ENCODE data around the gene STARD7.
A peak's percentile ranks its signal among the peaks of the same experiment; 100 is the strongest.

STARD7 gene

DNA sequence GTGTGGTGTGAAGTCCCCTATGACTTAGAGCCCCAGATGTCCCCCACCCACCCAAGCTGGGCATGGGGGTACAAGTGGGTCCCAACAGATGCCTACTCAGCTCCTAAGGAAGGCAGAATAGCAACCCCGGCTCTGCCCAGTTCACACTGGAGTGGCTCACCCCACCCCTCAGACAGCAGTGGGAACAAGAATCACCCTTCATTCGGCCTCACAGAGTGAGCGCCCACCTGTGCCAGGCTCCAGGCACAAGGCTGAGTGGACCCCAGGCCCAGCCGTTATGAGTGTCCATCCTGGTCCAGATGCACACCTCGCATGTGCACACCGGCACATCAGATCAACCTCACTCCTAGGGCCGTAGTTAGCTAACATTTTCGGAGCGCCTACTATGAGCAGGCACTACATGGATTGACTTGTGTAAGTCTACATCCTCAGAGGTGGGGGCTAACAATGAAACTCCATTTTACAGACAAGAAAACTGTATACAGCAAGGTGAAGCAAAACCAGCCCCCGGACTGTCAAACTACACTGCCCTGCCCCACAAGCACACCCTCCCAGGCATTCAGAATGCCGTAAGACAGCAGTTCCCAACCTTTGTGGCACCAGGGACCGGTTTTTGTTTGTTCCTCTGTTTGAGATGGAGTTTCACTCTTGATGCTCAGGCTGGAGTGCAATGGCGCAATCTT, 67.5 kb downstream of the STARD7 start:
- Histone ChIP-seq H3K9me2 (replicated peaks; ENCODE audit: low read depth, low read length) (no peaks in the 10 kb centered on the region), H3K27me3 (ENCODE audit: insufficient read depth, low read length, poor library complexity, severe bottlenecking) (no peaks in the 10 kb centered on the region), H3K4me3 (ENCODE audit: low read length, poor library complexity, severe bottlenecking) (no peak overlapping the region), H3K36me3 (ENCODE audit: insufficient read depth, low read length) (no peaks in the 10 kb centered on the region), H2AFZ (ENCODE audit: low read length) (no peak overlapping the region), H3K4me2 (ENCODE audit: low read depth, low read length, poor library complexity, severe bottlenecking) (no peak overlapping the region), H3K9ac (ENCODE audit: low read depth, low read length, poor library complexity, severe bottlenecking) (no peak overlapping the region), H4K20me1 (ENCODE audit: insufficient read depth, low read length, poor library complexity, severe bottlenecking) (peaks cover 17% of the 10 kb centered on the region), H3K9me3 (ENCODE audit: insufficient read depth, low read depth, low read length) (no peaks in the 10 kb centered on the region), H3K4me1 (ENCODE audit: insufficient read depth, low read length, poor library complexity, severe bottlenecking) (peaks cover 22% of the 10 kb centered on the region), H3K79me2 (ENCODE audit: insufficient read depth, low read length) (peaks cover 31% of the 10 kb centered on the region), H3F3A (ENCODE audit: low read depth) (no peaks in the 10 kb centered on the region)
- no peak for TF ChIP-seq EZH2phosphoT487 (IDR thresholded peaks at IDR 0.05; ENCODE audit: borderline replicate concordance)
- TF ChIP-seq, protein P1, sequence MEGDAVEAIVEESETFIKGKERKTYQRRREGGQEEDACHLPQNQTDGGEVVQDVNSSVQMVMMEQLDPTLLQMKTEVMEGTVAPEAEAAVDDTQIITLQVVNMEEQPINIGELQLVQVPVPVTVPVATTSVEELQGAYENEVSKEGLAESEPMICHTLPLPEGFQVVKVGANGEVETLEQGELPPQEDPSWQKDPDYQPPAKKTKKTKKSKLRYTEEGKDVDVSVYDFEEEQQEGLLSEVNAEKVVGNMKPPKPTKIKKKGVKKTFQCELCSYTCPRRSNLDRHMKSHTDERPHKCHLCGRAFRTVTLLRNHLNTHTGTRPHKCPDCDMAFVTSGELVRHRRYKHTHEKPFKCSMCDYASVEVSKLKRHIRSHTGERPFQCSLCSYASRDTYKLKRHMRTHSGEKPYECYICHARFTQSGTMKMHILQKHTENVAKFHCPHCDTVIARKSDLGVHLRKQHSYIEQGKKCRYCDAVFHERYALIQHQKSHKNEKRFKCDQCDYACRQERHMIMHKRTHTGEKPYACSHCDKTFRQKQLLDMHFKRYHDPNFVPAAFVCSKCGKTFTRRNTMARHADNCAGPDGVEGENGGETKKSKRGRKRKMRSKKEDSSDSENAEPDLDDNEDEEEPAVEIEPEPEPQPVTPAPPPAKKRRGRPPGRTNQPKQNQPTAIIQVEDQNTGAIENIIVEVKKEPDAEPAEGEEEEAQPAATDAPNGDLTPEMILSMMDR (conservative IDR thresholded peaks at IDR 0.05; ENCODE audit: low read length), result no peak

DNA sequence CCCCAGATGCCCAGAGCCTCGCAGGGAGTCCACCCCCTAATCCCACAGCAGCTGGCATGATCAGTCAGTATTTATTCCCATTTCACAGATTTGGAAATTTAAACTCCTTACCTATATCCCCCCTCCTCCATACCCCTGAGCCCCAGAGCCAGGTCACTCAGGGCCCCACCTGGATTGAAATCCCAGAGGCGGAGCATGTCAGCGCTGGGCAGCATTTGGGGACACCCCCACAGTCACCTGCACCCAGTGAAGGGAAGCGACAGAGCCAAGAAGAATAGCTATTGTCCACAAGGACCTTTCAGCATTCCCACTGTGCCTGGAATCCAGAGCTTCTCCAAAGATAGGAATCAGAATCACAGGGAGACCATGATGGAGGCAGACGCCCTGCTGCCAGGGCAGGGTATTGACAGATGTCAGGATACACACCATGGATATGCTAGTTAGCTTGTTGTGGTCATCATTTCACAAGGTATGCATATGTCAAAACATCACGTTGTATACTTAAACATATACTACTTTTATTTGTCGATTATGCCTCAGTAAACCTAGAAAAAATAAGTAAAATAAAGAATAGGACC, 69.4 kb downstream of the STARD7 start:
- TF ChIP-seq, protein P1 (conservative IDR thresholded peaks at IDR 0.05; ENCODE audit: low read length), result no peak
- TF ChIP-seq EZH2phosphoT487 (IDR thresholded peaks at IDR 0.05; ENCODE audit: borderline replicate concordance), result no peak
- Histone ChIP-seq H3K4me1 (ENCODE audit: insufficient read depth, low read length, poor library complexity, severe bottlenecking) (peaks cover 11% of the 10 kb centered on the region), H3K9me2 (replicated peaks; ENCODE audit: low read depth, low read length) (no peaks in the 10 kb centered on the region), H3K36me3 (ENCODE audit: insufficient read depth, low read length) (no peaks in the 10 kb centered on the region), H3F3A (ENCODE audit: low read depth) (no peaks in the 10 kb centered on the region), H3K4me2 (ENCODE audit: low read depth, low read length, poor library complexity, severe bottlenecking) (no peak overlapping the region), H3K4me3 (ENCODE audit: low read length, poor library complexity, severe bottlenecking) (no peak overlapping the region), H3K9ac (ENCODE audit: low read depth, low read length, poor library complexity, severe bottlenecking) (no peak overlapping the region), H3K27me3 (ENCODE audit: insufficient read depth, low read length, poor library complexity, severe bottlenecking) (no peaks in the 10 kb centered on the region), H3K79me2 (ENCODE audit: insufficient read depth, low read length) (peaks cover 22% of the 10 kb centered on the region), H4K20me1 (ENCODE audit: insufficient read depth, low read length, poor library complexity, severe bottlenecking) (peaks cover 13% of the 10 kb centered on the region), H2AFZ (ENCODE audit: low read length) (no peak overlapping the region), H3K9me3 (ENCODE audit: insufficient read depth, low read depth, low read length) (no peaks in the 10 kb centered on the region)

DNA sequence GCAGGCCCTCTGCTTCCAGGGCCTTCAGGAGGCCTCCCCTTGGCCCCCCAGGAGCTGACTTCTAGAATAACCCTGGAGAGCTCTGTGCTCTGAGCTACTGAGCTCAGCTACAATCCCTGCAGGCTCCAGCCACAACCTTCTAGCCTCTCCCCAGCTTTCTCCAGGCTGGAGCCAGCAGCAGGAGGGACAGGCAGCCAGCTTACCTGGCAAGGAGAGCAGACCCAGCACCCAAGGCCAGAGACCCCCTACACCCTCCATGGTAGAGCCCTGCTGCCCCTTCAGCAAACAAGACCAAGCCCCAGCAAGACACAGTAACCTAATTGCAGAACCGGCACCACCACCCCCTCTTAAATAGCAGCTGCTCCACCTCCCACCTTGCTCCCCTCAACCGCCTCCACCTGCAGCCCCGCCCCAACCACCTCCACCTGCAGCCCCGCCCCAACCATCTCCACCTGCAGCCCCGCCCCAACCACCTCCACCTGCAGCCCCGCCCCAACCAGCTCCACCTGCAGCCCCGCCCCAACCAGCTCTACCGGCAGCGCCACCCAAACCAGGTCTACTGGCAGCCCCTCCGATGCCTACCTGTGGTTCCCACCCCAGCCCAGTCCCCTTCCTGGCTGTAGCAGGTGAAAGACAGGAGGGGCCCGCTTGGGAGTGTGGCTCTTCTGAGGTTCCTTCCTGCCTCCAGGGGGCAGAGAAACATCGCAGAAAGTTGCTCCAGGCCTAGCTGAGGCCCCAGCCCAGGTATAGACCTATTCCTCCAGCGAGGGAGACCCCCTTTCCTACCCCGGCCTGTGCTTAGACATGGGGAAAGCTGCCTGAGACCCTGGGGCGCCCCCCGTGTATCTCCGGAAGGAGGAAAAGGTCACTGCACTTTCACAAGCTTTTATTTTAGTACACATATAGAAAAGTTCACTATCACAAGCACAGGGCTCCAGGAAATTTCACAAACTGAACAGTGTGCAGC, 70.2 kb downstream of the STARD7 start, which contains the start of gene ASTL:
ASTL (minus strand) TSS at position 324 of the 967 bp plus-strand sequence; CDS start at position 258, 66 bp downstream.
- no peak within 1 kb of the TSS for H3K4me3 ChIP-seq (ENCODE audit: low read length, poor library complexity, severe bottlenecking)
- H3K27me3 ChIP-seq (ENCODE audit: insufficient read depth, low read length, poor library complexity, severe bottlenecking), result no peaks in the 10 kb centered on the region
- no peak within 1 kb of the TSS for H2AFZ ChIP-seq (ENCODE audit: low read length)
- H3K4me2 ChIP-seq (ENCODE audit: low read depth, low read length, poor library complexity, severe bottlenecking), result no peak within 1 kb of the TSS
- no peaks in the 10 kb centered on the region for H3K9me2 ChIP-seq (replicated peaks; ENCODE audit: low read depth, low read length)
- peaks cover 6% of the 10 kb centered on the region for H4K20me1 ChIP-seq (ENCODE audit: insufficient read depth, low read length, poor library complexity, severe bottlenecking)
- no peaks in the 10 kb centered on the region for H3K36me3 ChIP-seq (ENCODE audit: insufficient read depth, low read length)
- TF ChIP-seq, protein P1 (conservative IDR thresholded peaks at IDR 0.05; ENCODE audit: low read length), result peak; percentile 71
- no peak for TF ChIP-seq EZH2phosphoT487 (IDR thresholded peaks at IDR 0.05; ENCODE audit: borderline replicate concordance)
- H3F3A ChIP-seq (ENCODE audit: low read depth), result no peaks in the 10 kb centered on the region
- no peaks in the 10 kb centered on the region for H3K9me3 ChIP-seq (ENCODE audit: insufficient read depth, low read depth, low read length)
- peaks cover 13% of the 10 kb centered on the region for H3K79me2 ChIP-seq (ENCODE audit: insufficient read depth, low read length)
- H3K9ac ChIP-seq (ENCODE audit: low read depth, low read length, poor library complexity, severe bottlenecking), result no peak within 1 kb of the TSS
- H3K4me1 ChIP-seq (ENCODE audit: insufficient read depth, low read length, poor library complexity, severe bottlenecking), result peaks cover 4% of the 10 kb centered on the region

Measured in Loucy (cell line).